ENCODE results near the gene BCCIP.

GRCh38 chr10:125802739-125803138 lies 20.6 kb upstream of the BCCIP start:
- no peak for TF ChIP-seq GATA3 (IDR thresholded peaks at IDR 0.05; ENCODE audit: low read depth, low read length)
- TF ChIP-seq GATA2 (IDR thresholded peaks at IDR 0.05; ENCODE audit: low read depth, low read length): no peak

Data from SH-SY5Y (cell line).